Stimulated activated CD8-positive, alpha-beta memory T cell treated with anti-CD3 and anti-CD28 coated beads, Interleukin-15, amount 100 ng/mL, for 1 hour (primary cell): ENCODE measurements around the gene SYCP2L.
"Not testable (repeated sequence)": the region's sequence is repeated elsewhere in the genome, so short reads cannot be mapped to it uniquely, and the experiment has no call there.

Source experiments
- DNase-seq: peaks from one replicate; pipeline ENCODE4 v3.0.0-alpha.2; 2020; ENCODE audit warnings: low read depth

Gene SYCP2L

GRCh38 chr6:10880366-10880765 is 6.5 kb upstream of the SYCP2L start:
- no peak for DNase-seq

GRCh38 chr6:10882253-10882630 is 4.6 kb upstream of the SYCP2L start:
- DNase-seq = not testable (repeated sequence)

- no peak for DNase-seq
These were observed 4.1 kb upstream of the SYCP2L start for GRCh38 chr6:10882657-10883171.

- no peak for DNase-seq
These were observed 3.3 kb upstream of the SYCP2L start for GRCh38 chr6:10883312-10884244.

- no peak for DNase-seq
These were observed 2.4 kb upstream of the SYCP2L start for GRCh38 chr6:10884245-10884972.

- DNase-seq = not testable (repeated sequence)
These were observed 524 bp upstream of the SYCP2L start for GRCh38 chr6:10886365-10886690.

- DNase-seq = no peak
These were observed 3.3 kb downstream of the SYCP2L start for GRCh38 chr6:10890151-10890550.

- no peak for DNase-seq
These were observed 5.1 kb downstream of the SYCP2L start for GRCh38 chr6:10891960-10892359.

- DNase-seq = no peak
These were observed 8.1 kb downstream of the SYCP2L start for GRCh38 chr6:10894958-10895357.

- no peak for DNase-seq
These were observed 9.8 kb downstream of the SYCP2L start for GRCh38 chr6:10896691-10897090.

- DNase-seq = no peak
These were observed 14.9 kb downstream of the SYCP2L start for GRCh38 chr6:10901770-10902169.

GRCh38 chr6:10904015-10904414 is 17.2 kb downstream of the SYCP2L start:
- no peak for DNase-seq

GRCh38 chr6:10908228-10908627 is 21.4 kb downstream of the SYCP2L start:
- no peak for DNase-seq

- DNase-seq = not testable (repeated sequence)
These were observed 32.7 kb downstream of the SYCP2L start for GRCh38 chr6:10919520-10919919.

- DNase-seq = no peak
These were observed 46.3 kb downstream of the SYCP2L start for GRCh38 chr6:10933126-10933525.

GRCh38 chr6:10939840-10940239 is 53.0 kb downstream of the SYCP2L start:
- DNase-seq = no peak

- no peak for DNase-seq
These were observed 59.0 kb downstream of the SYCP2L start for GRCh38 chr6:10945845-10946244.

- no peak for DNase-seq
These were observed 61.1 kb downstream of the SYCP2L start for GRCh38 chr6:10947966-10948365.

GRCh38 chr6:10949579-10950490 is 63.0 kb downstream of the SYCP2L start:
- no peak for DNase-seq

- DNase-seq = no peak
These were observed 64.9 kb downstream of the SYCP2L start for GRCh38 chr6:10951675-10952282.

GRCh38 chr6:10954590-10955010 is 67.7 kb downstream of the SYCP2L start:
- DNase-seq = peak; percentile 25

GRCh38 chr6:10956776-10957175 is 69.9 kb downstream of the SYCP2L start:
- no peak for DNase-seq
